Neuronal stem cell (in vitro differentiated cells): ENCODE measurements around the gene HS3ST1.

Experiments
- DNase-seq: peaks from one replicate; pipeline ENCODE4 v3.0.0-alpha.2; 2013; ENCODE audit warnings: low spot score
- H2AFZ ChIP-seq: one replicate; pipeline ENCODE4 v1.6.1; 2013; ENCODE audit warnings: mild to moderate bottlenecking, low read length, inconsistent platforms
- H2AK5ac ChIP-seq: 2 replicates; pipeline ENCODE4 v1.6.1; 2013; ENCODE audit warnings: low read depth, mild to moderate bottlenecking, inconsistent platforms, low read length, moderate library complexity, mixed read lengths
- H2BK120ac ChIP-seq: 2 replicates; pipeline ENCODE4 v1.6.1; 2013; ENCODE audit warnings: low read depth, mild to moderate bottlenecking, inconsistent platforms, low read length, moderate library complexity, mixed read lengths
- H2BK12ac ChIP-seq: one replicate; pipeline ENCODE4 v1.6.1; 2013; ENCODE audit warnings: low read length, inconsistent platforms
- H2BK15ac ChIP-seq: 2 replicates; pipeline ENCODE4 v1.6.1; 2013; ENCODE audit warnings: mild to moderate bottlenecking, low read length, inconsistent platforms, mixed read lengths
- H2BK5ac ChIP-seq: one replicate; pipeline ENCODE4 v1.6.1; 2013; ENCODE audit warnings: inconsistent platforms, mild to moderate bottlenecking, low read length, moderate library complexity
- H3K14ac ChIP-seq: one replicate; pipeline ENCODE4 v1.6.1; 2013; ENCODE audit warnings: low read length, inconsistent platforms
- H3K18ac ChIP-seq: 2 replicates; pipeline ENCODE4 v1.6.1; 2013; ENCODE audit warnings: low read length, inconsistent platforms
- H3K23ac ChIP-seq: 2 replicates; pipeline ENCODE4 v1.6.1; 2013; ENCODE audit warnings: low read depth, mild to moderate bottlenecking, mixed read lengths, low read length, inconsistent platforms; ENCODE audit not compliant: poor library complexity
- H3K27ac ChIP-seq: replicated peaks from 3 replicates; pipeline ENCODE4 v1.5.1; 2013; ENCODE audit warnings: low read length, inconsistent platforms
- H3K27me3 ChIP-seq, 3 experiments: 2 replicates each; pipeline ENCODE4 v1.6.1; 2013; ENCODE audit warnings: low read length in 3 of 3, mild to moderate bottlenecking in 2 of 3, inconsistent platforms in 1 of 3, low read depth in 1 of 3, mixed read lengths in 1 of 3, moderate library complexity in 1 of 3; ENCODE audit not compliant: control insufficient read depth in 3 of 3, insufficient read depth in 3 of 3
- H3K36me3 ChIP-seq, 2 donors: replicated peaks in 1 of 2; 2 replicates each; pipeline ENCODE4 v1.6.1; 2013; ENCODE audit warnings: low read length in 2 of 2; ENCODE audit not compliant: control insufficient read depth in 2 of 2, insufficient read depth in 2 of 2
- H3K4ac ChIP-seq: 2 replicates; pipeline ENCODE4 v1.6.1; 2013; ENCODE audit warnings: inconsistent platforms, mild to moderate bottlenecking, low read length, moderate library complexity
- H3K4me1 ChIP-seq, 2 donors: 1 replicate in 1 of 2; 2 replicates in 1 of 2; pipeline ENCODE4 v1.6.1; 2013; ENCODE audit warnings: low read length in 2 of 2, low read depth in 1 of 2; ENCODE audit not compliant: control insufficient read depth in 2 of 2, insufficient read depth in 1 of 2
- H3K4me2 ChIP-seq: one replicate; pipeline ENCODE4 v1.6.1; 2013; ENCODE audit warnings: mild to moderate bottlenecking, low read length, inconsistent platforms; ENCODE audit not compliant: insufficient read depth, poor library complexity, severe bottlenecking
- H3K4me3 ChIP-seq, 2 donors: 2 replicates each; pipeline ENCODE4 v1.5.1; 2013; ENCODE audit warnings: low read length in 2 of 2, mild to moderate bottlenecking in 2 of 2, inconsistent platforms in 1 of 2, moderate library complexity in 1 of 2
- H3K79me1 ChIP-seq: one replicate; pipeline ENCODE4 v1.6.1; 2013; ENCODE audit warnings: low read depth, mild to moderate bottlenecking, inconsistent platforms, low read length, moderate library complexity
- H3K9ac ChIP-seq: one replicate; pipeline ENCODE4 v1.6.1; 2013; ENCODE audit warnings: mild to moderate bottlenecking, low read depth, low read length, inconsistent platforms; ENCODE audit not compliant: poor library complexity
- H3K9me3 ChIP-seq, 2 donors: replicated peaks in 1 of 2; 2 replicates each; pipeline versions ENCODE3 to v1.6.1; 2013; ENCODE audit warnings: low read length in 2 of 2, mild to moderate bottlenecking in 2 of 2, inconsistent platforms in 1 of 2, low read depth in 1 of 2, mixed read lengths in 1 of 2, moderate library complexity in 1 of 2; ENCODE audit not compliant: control insufficient read depth in 2 of 2, insufficient read depth in 1 of 2
- H4K8ac ChIP-seq: one replicate; pipeline ENCODE4 v1.6.1; 2013; ENCODE audit warnings: low read depth, mild to moderate bottlenecking, inconsistent platforms, low read length, moderate library complexity
- H4K91ac ChIP-seq: one replicate; pipeline ENCODE4 v1.6.1; 2013; ENCODE audit warnings: low read length, low read depth, mild to moderate bottlenecking, inconsistent platforms; ENCODE audit not compliant: poor library complexity
- WGBS, 2 donors: extraction: QIAGEN DNeasy Blood & Tissue Kit; methylation state at CpG; one replicate each; pipeline ENCODE4 v1.1.7; 2013; ENCODE audit warnings: missing lambda C conversion rate in 2 of 2, mixed read lengths in 1 of 2; ENCODE audit not compliant: insufficient read length in 2 of 2, insufficient replicate concordance in 1 of 2; ENCODE audit errors: extremely low coverage in 2 of 2; 5-methylcytosine and 5-hydroxymethylcytosine counted together

Gene HS3ST1

GRCh38 chr4:11408233-11408967 is 20.3 kb downstream of the HS3ST1 start:
- no CpG with 5 or more reads among the region's 5 CpGs for WGBS, 2 donors
- H3K4me1 ChIP-seq, result peaks cover 2 to 11% of the 10 kb centered on the region in 2 donors
- H2AFZ ChIP-seq, result no peak overlapping the region
- H3K23ac ChIP-seq, result no peak overlapping the region
- no peak overlapping the region for H2BK5ac ChIP-seq
- H2BK120ac ChIP-seq, result no peak overlapping the region
- no peak overlapping the region for H3K9ac ChIP-seq
- no peaks in the 10 kb centered on the region for H3K9me3 ChIP-seq
- H3K36me3 ChIP-seq, result no peaks in the 10 kb centered on the region
- no peak overlapping the region for H3K14ac ChIP-seq
- no peak overlapping the region for H4K8ac ChIP-seq
- no peak overlapping the region for H4K91ac ChIP-seq
- no peaks in the 10 kb centered on the region for H3K79me1 ChIP-seq
- no peak overlapping the region for H3K4ac ChIP-seq
- no peak for DNase-seq
- H2BK12ac ChIP-seq, result no peak overlapping the region
- H3K18ac ChIP-seq, result no peak overlapping the region
- H3K4me2 ChIP-seq, result no peak overlapping the region
- no peak overlapping the region for H3K27ac ChIP-seq
- no peak overlapping the region for H3K4me3 ChIP-seq
- H2BK15ac ChIP-seq, result no peak overlapping the region
- no peak overlapping the region for H2AK5ac ChIP-seq
- H3K27me3 ChIP-seq, result no peaks in the 10 kb centered on the region

DNA sequence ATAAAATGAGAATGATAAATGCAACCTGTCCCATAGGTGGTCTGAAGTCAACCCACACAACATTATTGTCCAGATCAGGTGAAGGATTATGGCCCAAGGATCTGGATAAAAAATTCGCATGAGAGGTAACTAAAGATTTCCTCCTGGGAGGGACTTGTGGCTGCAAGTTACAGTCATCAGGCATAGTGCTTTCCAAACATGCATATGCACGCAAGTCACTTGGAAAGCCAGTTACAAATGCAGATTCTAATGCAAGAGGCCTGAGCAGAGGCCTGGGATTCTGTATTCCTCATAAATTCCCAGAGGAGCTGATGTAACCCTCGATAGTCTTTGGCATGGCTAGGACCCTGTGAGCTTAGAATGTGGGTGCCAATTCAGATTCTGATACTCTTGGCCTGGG is 21.1 kb downstream of the HS3ST1 start:
- H3K36me3 ChIP-seq, result no peaks in the 10 kb centered on the region
- no peak overlapping the region for H3K4me3 ChIP-seq
- WGBS, 2 donors, result no CpG with 5 or more reads among the region's 3 CpGs
- no peak overlapping the region for H4K8ac ChIP-seq
- no peak overlapping the region for H2BK12ac ChIP-seq
- H3K27ac ChIP-seq, result no peak overlapping the region
- no peak overlapping the region for H2BK5ac ChIP-seq
- H2AK5ac ChIP-seq, result no peak overlapping the region
- no peak overlapping the region for H3K4ac ChIP-seq
- DNase-seq, result no peak
- H3K14ac ChIP-seq, result no peak overlapping the region
- H3K4me2 ChIP-seq, result no peak overlapping the region
- no peaks in the 10 kb centered on the region for H3K9me3 ChIP-seq
- H3K9ac ChIP-seq, result no peak overlapping the region
- no peak overlapping the region for H3K18ac ChIP-seq
- H3K4me1 ChIP-seq, result peaks cover 2 to 11% of the 10 kb centered on the region in 2 donors
- H2BK15ac ChIP-seq, result no peak overlapping the region
- no peak overlapping the region for H2AFZ ChIP-seq
- no peak overlapping the region for H2BK120ac ChIP-seq
- no peaks in the 10 kb centered on the region for H3K27me3 ChIP-seq
- no peaks in the 10 kb centered on the region for H3K79me1 ChIP-seq
- no peak overlapping the region for H4K91ac ChIP-seq
- H3K23ac ChIP-seq, result no peak overlapping the region

DNA sequence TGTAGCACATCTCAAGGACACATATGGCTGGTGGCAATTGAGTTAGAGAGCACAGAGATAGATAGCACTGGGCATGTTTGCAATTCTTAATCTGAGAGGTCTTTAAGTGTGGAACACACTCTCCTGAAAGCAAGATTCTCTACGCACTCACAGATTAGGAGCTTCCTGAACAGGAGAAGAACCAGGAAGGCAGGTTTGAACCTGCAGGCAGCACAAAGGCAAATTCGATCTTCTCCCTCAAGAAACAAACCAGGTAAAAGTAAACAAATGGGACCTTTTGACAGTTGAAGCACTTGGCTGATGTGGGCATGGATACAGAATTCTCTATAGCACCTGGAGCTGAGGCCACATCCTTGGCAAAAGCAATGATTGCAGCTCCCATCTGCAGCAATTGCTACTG is 24.3 kb downstream of the HS3ST1 start:
- no peak overlapping the region for H2BK15ac ChIP-seq
- H2BK5ac ChIP-seq, result no peak overlapping the region
- no peak overlapping the region for H4K91ac ChIP-seq
- no peak overlapping the region for H4K8ac ChIP-seq
- no peak overlapping the region for H2AFZ ChIP-seq
- H3K4me3 ChIP-seq, result no peak overlapping the region
- H3K9ac ChIP-seq, result no peak overlapping the region
- no peaks in the 10 kb centered on the region for H3K9me3 ChIP-seq
- H2BK12ac ChIP-seq, result no peak overlapping the region
- H3K79me1 ChIP-seq, result no peaks in the 10 kb centered on the region
- no peak overlapping the region for H3K27ac ChIP-seq
- no peak overlapping the region for H3K4me2 ChIP-seq
- no CpG with 5 or more reads among the region's 2 CpGs for WGBS, 2 donors
- H3K36me3 ChIP-seq, result no peaks in the 10 kb centered on the region
- no peak overlapping the region for H3K4ac ChIP-seq
- no peak overlapping the region for H2BK120ac ChIP-seq
- DNase-seq, result no peak
- no peak overlapping the region for H2AK5ac ChIP-seq
- H3K27me3 ChIP-seq, result no peaks in the 10 kb centered on the region
- H3K14ac ChIP-seq, result no peak overlapping the region
- H3K23ac ChIP-seq, result no peak overlapping the region
- peaks cover 2 to 11% of the 10 kb centered on the region in 2 donors for H3K4me1 ChIP-seq
- no peak overlapping the region for H3K18ac ChIP-seq

- H4K8ac ChIP-seq, result no peak overlapping the region
- no peak overlapping the region for H3K4ac ChIP-seq
- no CpG with 5 or more reads among the region's 3 CpGs for WGBS, 2 donors
- DNase-seq, result no peak
- H3K27me3 ChIP-seq, result no peaks in the 10 kb centered on the region
- H3K4me3 ChIP-seq, result no peak overlapping the region
- H2AFZ ChIP-seq, result no peak overlapping the region
- H3K9me3 ChIP-seq, result no peaks in the 10 kb centered on the region
- no peak overlapping the region for H2BK15ac ChIP-seq
- no peak overlapping the region for H3K18ac ChIP-seq
- no peak overlapping the region for H3K27ac ChIP-seq
- H4K91ac ChIP-seq, result no peak overlapping the region
- H2BK120ac ChIP-seq, result no peak overlapping the region
- no peak overlapping the region for H2BK12ac ChIP-seq
- H3K14ac ChIP-seq, result no peak overlapping the region
- no peak overlapping the region for H3K9ac ChIP-seq
- H3K4me1 ChIP-seq, result peaks cover 0 to 7% of the 10 kb centered on the region in 2 donors
- no peaks in the 10 kb centered on the region for H3K79me1 ChIP-seq
- no peak overlapping the region for H3K23ac ChIP-seq
- H3K36me3 ChIP-seq, result no peaks in the 10 kb centered on the region
- H2BK5ac ChIP-seq, result no peak overlapping the region
- H2AK5ac ChIP-seq, result no peak overlapping the region
- no peak overlapping the region for H3K4me2 ChIP-seq
These were observed 26.5 kb downstream of the HS3ST1 start for GRCh38 chr4:11402192-11402591.
